Measurements from ENCODE around the gene PAH. TPM values are rescaled to one million over a fixed set of nuclear protein-coding genes. Genes with fewer than 3 reads are reported as not detected.
A peak's percentile ranks its signal among the peaks of the same experiment; 100 is the strongest.

Gene PAH
- total and polyA plus RNA-seq, 2 of the 13 experiments (the other 11 are each of a cell fraction or from before 2014, with no cell fraction given) = 192 to 451 TPM

- TF ChIP-seq ZBED4 (CRISPR knock-in tag; IDR thresholded peaks at IDR 0.05; ENCODE audit: borderline replicate concordance) (no peak), KLF11 (CRISPR knock-in tag; IDR thresholded peaks at IDR 0.05) (peak; percentile 73; the same call in 1 of the 2 replicates), ZNF431 (CRISPR knock-in tag; IDR thresholded peaks at IDR 0.05; ENCODE audit: borderline replicate concordance, low read depth) (no peak), ZNF503 (CRISPR knock-in tag; IDR thresholded peaks at IDR 0.05) (peak; percentile 97), ZNF234 (CRISPR knock-in tag; conservative IDR thresholded peaks at IDR 0.05) (no peak), JDP2 (CRISPR knock-in tag; IDR thresholded peaks at IDR 0.05; ENCODE audit: borderline replicate concordance) (no peak), ZNF75D (CRISPR knock-in tag; IDR thresholded peaks at IDR 0.05; ENCODE audit: borderline replicate concordance) (no peak), ZNF512 (CRISPR knock-in tag; IDR thresholded peaks at IDR 0.05) (0 out of 2 replicates have a peak, but pooled peaks have one; percentile 51), ZNF17 (CRISPR knock-in tag; IDR thresholded peaks at IDR 0.05) (no peak), ZNF878 (CRISPR knock-in tag; IDR thresholded peaks at IDR 0.05) (no peak), SMAD1 (CRISPR knock-in tag; IDR thresholded peaks at IDR 0.05; ENCODE audit: borderline replicate concordance, low read depth) (no peak), STAT6 (CRISPR knock-in tag; IDR thresholded peaks at IDR 0.05; ENCODE audit: borderline replicate concordance) (peak; percentile 77; the same call in 1 of the 2 replicates), GATAD2A (CRISPR knock-in tag; IDR thresholded peaks at IDR 0.05) (peak; percentile 98), ZNF614 (CRISPR knock-in tag; IDR thresholded peaks at IDR 0.05; ENCODE audit: borderline replicate concordance) (peak; percentile 67), ZNF333 (CRISPR knock-in tag; IDR thresholded peaks at IDR 0.05; ENCODE audit: borderline replicate concordance) (no peak), FOXP1 (IDR thresholded peaks at IDR 0.05) (peak; percentile 86), FOXP1 (CRISPR knock-in tag; IDR thresholded peaks at IDR 0.05) (peak; percentile 98), TBP (CRISPR knock-in tag; IDR thresholded peaks at IDR 0.05) (no peak)
- TF ChIP-seq, protein P1, sequence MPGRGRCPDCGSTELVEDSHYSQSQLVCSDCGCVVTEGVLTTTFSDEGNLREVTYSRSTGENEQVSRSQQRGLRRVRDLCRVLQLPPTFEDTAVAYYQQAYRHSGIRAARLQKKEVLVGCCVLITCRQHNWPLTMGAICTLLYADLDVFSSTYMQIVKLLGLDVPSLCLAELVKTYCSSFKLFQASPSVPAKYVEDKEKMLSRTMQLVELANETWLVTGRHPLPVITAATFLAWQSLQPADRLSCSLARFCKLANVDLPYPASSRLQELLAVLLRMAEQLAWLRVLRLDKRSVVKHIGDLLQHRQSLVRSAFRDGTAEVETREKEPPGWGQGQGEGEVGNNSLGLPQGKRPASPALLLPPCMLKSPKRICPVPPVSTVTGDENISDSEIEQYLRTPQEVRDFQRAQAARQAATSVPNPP (CRISPR knock-in tag; IDR thresholded peaks at IDR 0.05) = 0 out of 2 replicates have a peak, but pooled peaks have one; percentile 15
Observed at GRCh38 chr12:102920271-102920670, 3.2 kb upstream of the PAH start (continued).

All from HepG2 (cell line).